DOHH2 (cell line): ENCODE results near the gene VEGFC.

Source experiments
- H3F3A ChIP-seq: fragments of 200-600 bp; sonication (generic), shearing (Covaris generic); 2 replicates; pipeline ENCODE4 v1.6.0; 2016; ENCODE audit warnings: antibody characterized with exemption, mild to moderate bottlenecking; ENCODE audit not compliant: control insufficient read depth, insufficient read depth
- H3K27ac ChIP-seq: fragments of 200-600 bp; sonication (generic); 2 replicates; pipeline ENCODE4 v1.5.1; 2014; ENCODE audit warnings: low read depth, mild to moderate bottlenecking, low read length, moderate library complexity
- H3K27me3 ChIP-seq: fragments of 200-600 bp; sonication (generic); 2 replicates; pipeline ENCODE4 v1.6.1; 2014; ENCODE audit warnings: mild to moderate bottlenecking, low read length, mixed read lengths; ENCODE audit not compliant: control insufficient read depth
- H3K36me3 ChIP-seq: fragments of 200-600 bp; sonication (generic); 2 replicates; pipeline ENCODE4 v1.6.1; 2014; ENCODE audit warnings: mild to moderate bottlenecking, low read length, moderate library complexity, mixed read lengths; ENCODE audit not compliant: control insufficient read depth
- H3K4me1 ChIP-seq: fragments of 200-600 bp; sonication (generic); 2 replicates; pipeline ENCODE4 v1.6.1; 2014; ENCODE audit warnings: mild to moderate bottlenecking, low read length, mixed read lengths; ENCODE audit not compliant: control insufficient read depth
- H3K4me2 ChIP-seq: fragments of 200-600 bp; sonication (generic); 2 replicates; pipeline ENCODE4 v1.6.0; 2014; ENCODE audit warnings: mild to moderate bottlenecking, low read length, moderate library complexity
- H3K4me3 ChIP-seq: fragments of 200-600 bp; sonication (generic); 2 replicates; pipeline ENCODE4 v1.5.1; 2014; ENCODE audit warnings: mild to moderate bottlenecking, low read length, mixed read lengths
- H3K79me2 ChIP-seq: fragments of 200-600 bp; sonication (generic); 2 replicates; pipeline ENCODE4 v1.6.1; 2014; ENCODE audit warnings: mild to moderate bottlenecking, low read length, mixed read lengths; ENCODE audit not compliant: control insufficient read depth
- H3K9me2 ChIP-seq: fragments of 200-600 bp; sonication (generic); replicated peaks from 2 replicates; pipeline ENCODE4 v1.6.1; 2014; ENCODE audit warnings: mild to moderate bottlenecking, low read length, mixed read lengths; ENCODE audit not compliant: control insufficient read depth
- H3K9me3 ChIP-seq: fragments of 200-600 bp; sonication (generic); 2 replicates; pipeline ENCODE4 v1.6.1; 2014; ENCODE audit warnings: antibody characterized with exemption, low read length, mixed read lengths; ENCODE audit not compliant: control insufficient read depth, insufficient read depth
- H4K20me1 ChIP-seq: fragments of 200-600 bp; sonication (generic); 2 replicates; pipeline ENCODE4 v1.6.0; 2014; ENCODE audit warnings: low read depth, mild to moderate bottlenecking, antibody characterized with exemption, low read length, moderate library complexity; ENCODE audit not compliant: control insufficient read depth, insufficient read depth
- EZH2phosphoT487 ChIP-seq: fragments of 200-600 bp; sonication (generic); IDR thresholded peaks from 2 replicates; pipeline ENCODE4 v1.6.1; 2017; ENCODE audit warnings: borderline replicate concordance, mild to moderate bottlenecking, antibody characterized with exemption, low read length, moderate library complexity, mixed read lengths
- TF ChIP-seq, protein P1 (sequence below): fragments of 200-600 bp; sonication (generic); IDR thresholded peaks from one replicate; pipeline ENCODE4 v1.5.1; 2014; ENCODE audit warnings: antibody characterized with exemption, mild to moderate bottlenecking, low read depth, low read length; ENCODE audit not compliant: poor library complexity, severe bottlenecking

VEGFC gene

DNA sequence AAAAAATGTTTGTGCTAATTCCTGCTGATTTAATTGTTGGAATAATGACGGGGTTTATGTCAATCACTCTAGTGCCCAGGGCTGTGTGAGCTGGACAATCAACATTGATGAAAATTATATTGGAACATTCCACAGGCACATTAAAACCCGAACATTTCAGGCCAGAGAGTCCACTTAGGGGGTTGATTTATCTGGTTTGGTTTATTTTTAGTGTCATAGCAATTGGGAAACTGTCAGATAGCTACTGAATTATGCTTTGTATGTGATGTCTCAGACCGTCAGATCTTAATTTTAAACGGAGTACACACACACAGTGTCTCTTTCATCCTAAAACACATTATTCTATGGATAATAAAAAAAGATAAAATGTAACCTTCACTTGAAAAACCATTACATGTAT is 51.5 kb downstream of the VEGFC start:
- Histone ChIP-seq H3K27ac (no peak overlapping the region), H3K4me1 (no peaks in the 10 kb centered on the region), H3K27me3 (no peaks in the 10 kb centered on the region), H3K4me3 (no peak overlapping the region), H3K36me3 (no peaks in the 10 kb centered on the region), H3K9me2 (no peaks in the 10 kb centered on the region), H4K20me1 (no peaks in the 10 kb centered on the region), H3K9me3 (no peaks in the 10 kb centered on the region), H3K79me2 (no peaks in the 10 kb centered on the region), H3F3A (no peaks in the 10 kb centered on the region), H3K4me2 (no peak overlapping the region)
- TF ChIP-seq, protein P1, sequence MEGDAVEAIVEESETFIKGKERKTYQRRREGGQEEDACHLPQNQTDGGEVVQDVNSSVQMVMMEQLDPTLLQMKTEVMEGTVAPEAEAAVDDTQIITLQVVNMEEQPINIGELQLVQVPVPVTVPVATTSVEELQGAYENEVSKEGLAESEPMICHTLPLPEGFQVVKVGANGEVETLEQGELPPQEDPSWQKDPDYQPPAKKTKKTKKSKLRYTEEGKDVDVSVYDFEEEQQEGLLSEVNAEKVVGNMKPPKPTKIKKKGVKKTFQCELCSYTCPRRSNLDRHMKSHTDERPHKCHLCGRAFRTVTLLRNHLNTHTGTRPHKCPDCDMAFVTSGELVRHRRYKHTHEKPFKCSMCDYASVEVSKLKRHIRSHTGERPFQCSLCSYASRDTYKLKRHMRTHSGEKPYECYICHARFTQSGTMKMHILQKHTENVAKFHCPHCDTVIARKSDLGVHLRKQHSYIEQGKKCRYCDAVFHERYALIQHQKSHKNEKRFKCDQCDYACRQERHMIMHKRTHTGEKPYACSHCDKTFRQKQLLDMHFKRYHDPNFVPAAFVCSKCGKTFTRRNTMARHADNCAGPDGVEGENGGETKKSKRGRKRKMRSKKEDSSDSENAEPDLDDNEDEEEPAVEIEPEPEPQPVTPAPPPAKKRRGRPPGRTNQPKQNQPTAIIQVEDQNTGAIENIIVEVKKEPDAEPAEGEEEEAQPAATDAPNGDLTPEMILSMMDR = no peak
- no peak for TF ChIP-seq EZH2phosphoT487

DNA sequence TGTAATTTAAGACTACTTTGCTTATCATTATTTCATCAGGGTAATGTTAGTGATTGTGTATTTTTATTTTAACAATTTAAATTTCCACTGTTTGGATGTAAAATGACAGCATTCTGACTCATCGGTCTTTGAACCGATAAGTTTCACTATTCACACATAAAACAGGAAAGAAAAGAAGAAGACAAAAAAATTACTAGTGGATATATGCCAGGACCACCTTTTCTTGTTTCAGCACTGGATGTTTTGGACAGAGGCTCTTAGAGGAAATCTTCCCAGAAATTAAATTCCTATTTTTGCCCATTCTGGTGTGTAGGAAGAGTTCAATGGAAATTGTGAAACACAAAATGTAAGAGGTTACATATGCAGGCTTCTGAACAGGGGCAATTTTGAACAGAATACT is 57.4 kb downstream of the VEGFC start:
- Histone ChIP-seq H3K4me3 (no peak overlapping the region), H3K4me2 (no peak overlapping the region), H3K27me3 (no peaks in the 10 kb centered on the region), H3K27ac (no peak overlapping the region), H3K4me1 (no peaks in the 10 kb centered on the region), H3K79me2 (no peaks in the 10 kb centered on the region), H3K9me3 (no peaks in the 10 kb centered on the region), H3K9me2 (no peaks in the 10 kb centered on the region), H3F3A (no peaks in the 10 kb centered on the region), H3K36me3 (no peaks in the 10 kb centered on the region), H4K20me1 (no peaks in the 10 kb centered on the region)
- TF ChIP-seq, protein P1 = no peak
- no peak for TF ChIP-seq EZH2phosphoT487

DNA sequence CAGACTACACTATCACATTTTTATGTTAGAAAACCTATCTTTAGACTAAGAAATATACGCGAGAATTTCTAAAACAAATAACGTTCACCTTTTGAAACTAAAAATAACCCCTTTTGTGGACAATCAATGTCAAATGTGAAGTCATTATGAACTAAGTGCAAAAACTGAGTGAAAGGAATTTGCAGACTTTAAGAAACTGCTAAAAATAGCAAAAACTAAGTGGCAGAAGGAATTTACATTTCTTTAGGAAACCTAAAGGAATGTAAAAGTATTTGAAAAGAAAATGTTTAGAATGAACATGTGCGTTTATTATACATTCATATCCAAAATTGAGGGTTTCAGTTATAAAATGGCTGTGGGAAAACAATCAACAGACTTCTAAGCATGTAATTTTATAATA is 58.3 kb downstream of the VEGFC start:
- no peaks in the 10 kb centered on the region for H3K36me3 ChIP-seq
- no peaks in the 10 kb centered on the region for H3K4me1 ChIP-seq
- no peaks in the 10 kb centered on the region for H4K20me1 ChIP-seq
- no peaks in the 10 kb centered on the region for H3K79me2 ChIP-seq
- H3K4me2 ChIP-seq = no peak overlapping the region
- no peak overlapping the region for H3K4me3 ChIP-seq
- H3F3A ChIP-seq = no peaks in the 10 kb centered on the region
- TF ChIP-seq EZH2phosphoT487 = no peak
- TF ChIP-seq, protein P1 = no peak
- H3K27me3 ChIP-seq = no peaks in the 10 kb centered on the region
- no peak overlapping the region for H3K27ac ChIP-seq
- H3K9me3 ChIP-seq = no peaks in the 10 kb centered on the region
- H3K9me2 ChIP-seq = no peaks in the 10 kb centered on the region

DNA sequence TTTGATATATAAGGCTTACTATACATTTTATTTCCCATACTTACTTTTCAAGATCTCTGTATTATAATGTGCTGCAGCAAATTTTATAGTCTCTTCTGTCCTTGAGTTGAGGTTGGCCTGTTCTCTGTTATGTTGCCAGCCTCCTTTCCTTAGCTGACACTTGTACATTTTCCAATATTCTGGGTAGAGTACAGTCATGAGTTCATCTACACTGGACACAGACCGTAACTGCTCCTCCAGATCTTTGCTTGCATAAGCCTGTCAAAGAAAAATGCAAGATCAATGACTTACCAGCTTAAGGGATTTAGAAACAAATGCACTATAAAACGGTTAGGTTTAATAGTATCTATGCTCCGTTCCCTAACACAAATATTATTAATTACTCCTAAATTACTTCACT is 63.2 kb downstream of the VEGFC start:
- Histone ChIP-seq H3K79me2 (no peaks in the 10 kb centered on the region), H3K27ac (no peak overlapping the region), H3F3A (no peaks in the 10 kb centered on the region), H3K4me1 (no peaks in the 10 kb centered on the region), H3K4me2 (no peak overlapping the region), H3K9me3 (no peaks in the 10 kb centered on the region), H3K9me2 (no peaks in the 10 kb centered on the region), H4K20me1 (no peaks in the 10 kb centered on the region), H3K4me3 (no peak overlapping the region), H3K27me3 (no peaks in the 10 kb centered on the region), H3K36me3 (no peaks in the 10 kb centered on the region)
- no peak for TF ChIP-seq EZH2phosphoT487
- TF ChIP-seq, protein P1 = no peak
